GM23338 (cell line): Measurements from ENCODE around the gene PAPPA. TPM values are rescaled to one million over a fixed set of nuclear protein-coding genes. Genes with fewer than 3 reads are reported as not detected.
A peak's percentile ranks its signal among the peaks of the same experiment; 100 is the strongest.

Source experiments
- ATAC-seq: fragments of 200-7000 bp; cut with Tn5 transposase; 3 replicates; pipeline ENCODE4 v1.9.1; 2020
- DNase-seq: peaks from one replicate; pipeline ENCODE4 v3.0.0-alpha.2; 2015; ENCODE audit warnings: low spot score
- H2AFZ ChIP-seq: fragments of 200-600 bp; sonication (generic); 2 replicates; pipeline ENCODE4 v1.8.0; 2016; ENCODE audit warnings: antibody characterized with exemption, mild to moderate bottlenecking, moderate library complexity
- H3F3A ChIP-seq: fragments of 200-600 bp; sonication (generic); replicated peaks from 2 replicates; pipeline ENCODE4 v1.8.0; 2017; ENCODE audit warnings: antibody characterized with exemption, mixed run types, low read depth
- H3K27ac ChIP-seq: fragments of 200-600 bp; sonication (generic); 2 replicates; pipeline ENCODE4 v1.6.1; 2016; ENCODE audit warnings: low read depth
- H3K27me3 ChIP-seq: fragments of 200-600 bp; sonication (generic); 2 replicates; pipeline ENCODE4 v1.8.0; 2016; ENCODE audit warnings: mild to moderate bottlenecking, mixed run types, moderate library complexity; ENCODE audit not compliant: insufficient read depth
- H3K36me3 ChIP-seq: fragments of 200-600 bp; sonication (generic); 2 replicates; pipeline ENCODE4 v1.8.0; 2016; ENCODE audit warnings: mild to moderate bottlenecking; ENCODE audit not compliant: insufficient read depth
- H3K4me1 ChIP-seq: fragments of 200-600 bp; sonication (generic); 2 replicates; pipeline ENCODE4 v1.8.0; 2016; ENCODE audit warnings: mild to moderate bottlenecking, moderate library complexity; ENCODE audit not compliant: insufficient read depth
- H3K4me2 ChIP-seq: fragments of 200-600 bp; sonication (generic); 2 replicates; pipeline ENCODE4 v1.7.1; 2017; ENCODE audit warnings: mixed run types
- H3K4me3 ChIP-seq: fragments of 200-600 bp; sonication (generic); 2 replicates; pipeline ENCODE4 v1.6.1; 2016; ENCODE audit warnings: mixed run types
- H3K79me2 ChIP-seq: fragments of 200-600 bp; sonication (generic); replicated peaks from 2 replicates; pipeline ENCODE4 v1.8.0; 2017; ENCODE audit warnings: mild to moderate bottlenecking; ENCODE audit not compliant: insufficient read depth
- H3K9me2 ChIP-seq: fragments of 200-600 bp; sonication (generic); 2 replicates; pipeline ENCODE4 v1.8.0; 2017; ENCODE audit not compliant: insufficient read depth
- H4K20me1 ChIP-seq: fragments of 200-600 bp; sonication (generic); replicated peaks from 2 replicates; pipeline ENCODE4 v1.8.0; 2017; ENCODE audit warnings: mild to moderate bottlenecking; ENCODE audit not compliant: insufficient read depth
- H3K27ac Mint-ChIP-seq: 2 replicates; pipeline ENCODE4 v1.8.0; 2020; ENCODE audit warnings: inconsistent platforms, mild to moderate bottlenecking, moderate library complexity, mixed read lengths
- H3K27me3 Mint-ChIP-seq: 3 replicates; pipeline ENCODE4 v1.8.0; 2022; ENCODE audit warnings: low read depth, mild to moderate bottlenecking, moderate library complexity, mixed read lengths, inconsistent platforms; ENCODE audit not compliant: insufficient read depth, poor library complexity
- H3K36me3 Mint-ChIP-seq: 3 replicates; pipeline ENCODE4 v1.8.0; 2021; ENCODE audit warnings: low read depth, mild to moderate bottlenecking, inconsistent platforms, moderate library complexity, mixed read lengths
- H3K4me1 Mint-ChIP-seq: 3 replicates; pipeline ENCODE4 v1.8.0; 2020; ENCODE audit warnings: mild to moderate bottlenecking, inconsistent platforms, mixed read lengths
- H3K4me3 Mint-ChIP-seq: 3 replicates; pipeline ENCODE4 v1.8.0; 2021; ENCODE audit warnings: moderate library complexity, mild to moderate bottlenecking, inconsistent platforms, mixed read lengths
- H3K9me3 Mint-ChIP-seq: 3 replicates; pipeline ENCODE4 v1.8.0; 2020; ENCODE audit warnings: moderate library complexity, mild to moderate bottlenecking, inconsistent platforms, mixed read lengths
- CREB1 ChIP-seq: fragments of 250-450 bp; sonication (Bioruptor Pico); IDR thresholded peaks from 2 replicates; pipeline ENCODE4 v1.5.0; 2020; ENCODE audit warnings: low read depth, mild to moderate bottlenecking, moderate library complexity
- EZH2phosphoT487 ChIP-seq: fragments of 200-600 bp; sonication (generic); IDR thresholded peaks from one replicate; pipeline ENCODE4 v1.8.1; 2018; ENCODE audit warnings: antibody characterized with exemption; ENCODE audit not compliant: unreplicated experiment
- JUNB ChIP-seq: IDR thresholded peaks from one replicate; pipeline ENCODE4 v1.6.1; 2016; ENCODE audit warnings: antibody characterized with exemption; ENCODE audit not compliant: unreplicated experiment
- POLR2AphosphoS5 ChIP-seq: IDR thresholded peaks from 2 replicates; pipeline ENCODE4 v1.6.1; 2016; ENCODE audit warnings: antibody characterized with exemption, low read depth
- STAT1 ChIP-seq: IDR thresholded peaks from one replicate; pipeline ENCODE4 v1.6.1; 2016; ENCODE audit warnings: antibody characterized with exemption; ENCODE audit not compliant: unreplicated experiment
- polyA plus RNA-seq: library from polyadenylated mRNA; unstranded; fragments of >200 nt; fragmentation: Nextera tagmentation; extraction: Ambion mirVana; gene quantifications from 2 replicates; pipeline ENCODE4 v1.2.1, GENCODE V29; 2016
- total RNA-seq: library from RNA; depleted of rRNA; stranded (reverse); fragments of >200 nt; shearing (Covaris generic); gene quantifications from 2 replicates; pipeline ENCODE4 v1.2.3, GENCODE V29; 2014
- TF ChIP-seq, protein P1 (sequence below): IDR thresholded peaks from 2 replicates; pipeline ENCODE4 v1.6.1; 2016; ENCODE audit warnings: antibody characterized with exemption
- TF ChIP-seq, protein P2 (sequence below), 2 experiments: fragments of 200-600 bp in 1 of 2; sonication (generic) in 1 of 2; conservative IDR thresholded peaks; 2 replicates each; pipeline versions ENCODE4 v1.5.1 to v1.6.1; 2016 to 2017; ENCODE audit warnings: antibody characterized with exemption in 2 of 2, low read depth in 2 of 2, mild to moderate bottlenecking in 2 of 2, moderate library complexity in 1 of 2
- TF ChIP-seq, protein P3 (sequence below): IDR thresholded peaks from one replicate; pipeline ENCODE4 v1.6.1; 2018; ENCODE audit warnings: antibody characterized with exemption; ENCODE audit not compliant: unreplicated experiment

Gene PAPPA
- total and polyA plus RNA-seq, 2 experiments from 2014 or later, result 0.38 to 0.66 TPM

DNA sequence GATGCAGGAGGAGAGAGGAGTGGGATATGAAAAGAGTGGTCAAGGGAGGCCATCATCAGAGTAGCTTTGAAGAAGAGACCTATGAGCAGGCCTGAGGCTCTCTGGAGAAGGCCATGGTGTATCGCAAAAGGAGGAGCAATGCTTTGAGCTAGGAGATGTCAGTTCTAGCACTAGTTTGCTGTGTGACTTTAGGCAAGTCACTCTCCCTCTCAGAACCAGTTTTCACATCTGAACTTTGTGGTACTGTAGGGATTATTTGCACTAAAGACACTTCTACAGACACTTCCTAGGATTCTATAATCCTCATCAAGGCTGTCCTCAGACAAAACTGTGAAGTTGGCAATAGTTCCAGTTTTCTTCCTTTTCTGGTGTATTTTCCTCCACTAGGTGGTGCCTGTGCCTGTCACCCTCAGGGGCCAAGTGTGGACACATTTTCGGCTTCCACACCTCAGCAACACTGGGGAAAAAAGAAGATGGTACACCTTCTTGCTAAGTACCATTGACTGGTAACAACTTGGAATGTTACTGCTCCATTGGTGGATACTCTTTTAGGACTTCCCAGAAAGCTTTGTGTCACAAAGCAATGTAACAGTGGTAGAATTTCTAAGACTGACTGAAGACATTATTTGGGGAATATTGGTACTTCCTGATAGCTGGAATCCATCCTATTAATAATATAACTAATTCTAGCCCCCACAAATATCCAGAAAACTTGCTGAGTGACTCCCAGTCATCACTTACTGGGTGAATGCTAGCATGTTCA lies 9.9 kb downstream of the PAPPA start:
- DNase-seq, result peak; percentile 57
- Mint-ChIP-seq H3K36me3 (no peaks in the 10 kb centered on the region), H3K27ac (no peak overlapping the region), H3K27me3 (peaks cover 13% of the 10 kb centered on the region), H3K9me3 (no peaks in the 10 kb centered on the region), H3K4me1 (peaks cover 2% of the 10 kb centered on the region; the same call in 2 of the 3 replicates), H3K4me3 (no peak overlapping the region)
- Histone ChIP-seq H3K79me2 (no peaks in the 10 kb centered on the region), H4K20me1 (no peaks in the 10 kb centered on the region), H3K27me3 (peaks cover 17% of the 10 kb centered on the region), H3K4me3 (no peak overlapping the region), H3K27ac (no peak overlapping the region), H3F3A (no peaks in the 10 kb centered on the region), H2AFZ (no peak overlapping the region), H3K4me1 (no peaks in the 10 kb centered on the region), H3K4me2 (no peak overlapping the region), H3K9me2 (no peaks in the 10 kb centered on the region), H3K36me3 (no peaks in the 10 kb centered on the region)
- TF ChIP-seq, protein P1, sequence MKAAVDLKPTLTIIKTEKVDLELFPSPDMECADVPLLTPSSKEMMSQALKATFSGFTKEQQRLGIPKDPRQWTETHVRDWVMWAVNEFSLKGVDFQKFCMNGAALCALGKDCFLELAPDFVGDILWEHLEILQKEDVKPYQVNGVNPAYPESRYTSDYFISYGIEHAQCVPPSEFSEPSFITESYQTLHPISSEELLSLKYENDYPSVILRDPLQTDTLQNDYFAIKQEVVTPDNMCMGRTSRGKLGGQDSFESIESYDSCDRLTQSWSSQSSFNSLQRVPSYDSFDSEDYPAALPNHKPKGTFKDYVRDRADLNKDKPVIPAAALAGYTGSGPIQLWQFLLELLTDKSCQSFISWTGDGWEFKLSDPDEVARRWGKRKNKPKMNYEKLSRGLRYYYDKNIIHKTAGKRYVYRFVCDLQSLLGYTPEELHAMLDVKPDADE, result no peak
- no peak for TF ChIP-seq JUNB
- no peak for TF ChIP-seq EZH2phosphoT487
- TF ChIP-seq CREB1 (CRISPR knock-in tag), result no peak
- no peak for TF ChIP-seq STAT1
- no peak for TF ChIP-seq POLR2AphosphoS5
- TF ChIP-seq, protein P2, sequence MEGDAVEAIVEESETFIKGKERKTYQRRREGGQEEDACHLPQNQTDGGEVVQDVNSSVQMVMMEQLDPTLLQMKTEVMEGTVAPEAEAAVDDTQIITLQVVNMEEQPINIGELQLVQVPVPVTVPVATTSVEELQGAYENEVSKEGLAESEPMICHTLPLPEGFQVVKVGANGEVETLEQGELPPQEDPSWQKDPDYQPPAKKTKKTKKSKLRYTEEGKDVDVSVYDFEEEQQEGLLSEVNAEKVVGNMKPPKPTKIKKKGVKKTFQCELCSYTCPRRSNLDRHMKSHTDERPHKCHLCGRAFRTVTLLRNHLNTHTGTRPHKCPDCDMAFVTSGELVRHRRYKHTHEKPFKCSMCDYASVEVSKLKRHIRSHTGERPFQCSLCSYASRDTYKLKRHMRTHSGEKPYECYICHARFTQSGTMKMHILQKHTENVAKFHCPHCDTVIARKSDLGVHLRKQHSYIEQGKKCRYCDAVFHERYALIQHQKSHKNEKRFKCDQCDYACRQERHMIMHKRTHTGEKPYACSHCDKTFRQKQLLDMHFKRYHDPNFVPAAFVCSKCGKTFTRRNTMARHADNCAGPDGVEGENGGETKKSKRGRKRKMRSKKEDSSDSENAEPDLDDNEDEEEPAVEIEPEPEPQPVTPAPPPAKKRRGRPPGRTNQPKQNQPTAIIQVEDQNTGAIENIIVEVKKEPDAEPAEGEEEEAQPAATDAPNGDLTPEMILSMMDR (conservative IDR thresholded peaks at IDR 0.05; ENCODE audit: low read depth in 2 of 2), result peak; percentile 71 to 84
- TF ChIP-seq, protein P3, sequence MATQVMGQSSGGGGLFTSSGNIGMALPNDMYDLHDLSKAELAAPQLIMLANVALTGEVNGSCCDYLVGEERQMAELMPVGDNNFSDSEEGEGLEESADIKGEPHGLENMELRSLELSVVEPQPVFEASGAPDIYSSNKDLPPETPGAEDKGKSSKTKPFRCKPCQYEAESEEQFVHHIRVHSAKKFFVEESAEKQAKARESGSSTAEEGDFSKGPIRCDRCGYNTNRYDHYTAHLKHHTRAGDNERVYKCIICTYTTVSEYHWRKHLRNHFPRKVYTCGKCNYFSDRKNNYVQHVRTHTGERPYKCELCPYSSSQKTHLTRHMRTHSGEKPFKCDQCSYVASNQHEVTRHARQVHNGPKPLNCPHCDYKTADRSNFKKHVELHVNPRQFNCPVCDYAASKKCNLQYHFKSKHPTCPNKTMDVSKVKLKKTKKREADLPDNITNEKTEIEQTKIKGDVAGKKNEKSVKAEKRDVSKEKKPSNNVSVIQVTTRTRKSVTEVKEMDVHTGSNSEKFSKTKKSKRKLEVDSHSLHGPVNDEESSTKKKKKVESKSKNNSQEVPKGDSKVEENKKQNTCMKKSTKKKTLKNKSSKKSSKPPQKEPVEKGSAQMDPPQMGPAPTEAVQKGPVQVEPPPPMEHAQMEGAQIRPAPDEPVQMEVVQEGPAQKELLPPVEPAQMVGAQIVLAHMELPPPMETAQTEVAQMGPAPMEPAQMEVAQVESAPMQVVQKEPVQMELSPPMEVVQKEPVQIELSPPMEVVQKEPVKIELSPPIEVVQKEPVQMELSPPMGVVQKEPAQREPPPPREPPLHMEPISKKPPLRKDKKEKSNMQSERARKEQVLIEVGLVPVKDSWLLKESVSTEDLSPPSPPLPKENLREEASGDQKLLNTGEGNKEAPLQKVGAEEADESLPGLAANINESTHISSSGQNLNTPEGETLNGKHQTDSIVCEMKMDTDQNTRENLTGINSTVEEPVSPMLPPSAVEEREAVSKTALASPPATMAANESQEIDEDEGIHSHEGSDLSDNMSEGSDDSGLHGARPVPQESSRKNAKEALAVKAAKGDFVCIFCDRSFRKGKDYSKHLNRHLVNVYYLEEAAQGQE, result no peak
- peak; percentile 54 for ATAC-seq
